Hematopoietic multipotent progenitor cell (in vitro differentiated cells): ENCODE measurements around the gene MARCO. TPM values are rescaled to one million over a fixed set of nuclear protein-coding genes. Genes with fewer than 3 reads are reported as not detected.
"Not testable (repeated sequence)": the region's sequence is repeated elsewhere in the genome, so short reads cannot be mapped to it uniquely, and the experiment has no call there.

ENCODE experiments used
- DNase-seq, 3 donors: peaks; one replicate each; pipeline ENCODE4 v3.0.0-alpha.2; 2011 to 2015; ENCODE audit warnings: low read depth in 2 of 3, low spot score in 2 of 3
- total RNA-seq: library from RNA; depleted of rRNA; stranded (reverse); fragments of >200 nt; gene quantifications from one replicate; pipeline ENCODE4 v1.2.3, GENCODE V29; 2012

The MARCO gene
- total RNA-seq, 1 donor = under 0.01 TPM

DNA sequence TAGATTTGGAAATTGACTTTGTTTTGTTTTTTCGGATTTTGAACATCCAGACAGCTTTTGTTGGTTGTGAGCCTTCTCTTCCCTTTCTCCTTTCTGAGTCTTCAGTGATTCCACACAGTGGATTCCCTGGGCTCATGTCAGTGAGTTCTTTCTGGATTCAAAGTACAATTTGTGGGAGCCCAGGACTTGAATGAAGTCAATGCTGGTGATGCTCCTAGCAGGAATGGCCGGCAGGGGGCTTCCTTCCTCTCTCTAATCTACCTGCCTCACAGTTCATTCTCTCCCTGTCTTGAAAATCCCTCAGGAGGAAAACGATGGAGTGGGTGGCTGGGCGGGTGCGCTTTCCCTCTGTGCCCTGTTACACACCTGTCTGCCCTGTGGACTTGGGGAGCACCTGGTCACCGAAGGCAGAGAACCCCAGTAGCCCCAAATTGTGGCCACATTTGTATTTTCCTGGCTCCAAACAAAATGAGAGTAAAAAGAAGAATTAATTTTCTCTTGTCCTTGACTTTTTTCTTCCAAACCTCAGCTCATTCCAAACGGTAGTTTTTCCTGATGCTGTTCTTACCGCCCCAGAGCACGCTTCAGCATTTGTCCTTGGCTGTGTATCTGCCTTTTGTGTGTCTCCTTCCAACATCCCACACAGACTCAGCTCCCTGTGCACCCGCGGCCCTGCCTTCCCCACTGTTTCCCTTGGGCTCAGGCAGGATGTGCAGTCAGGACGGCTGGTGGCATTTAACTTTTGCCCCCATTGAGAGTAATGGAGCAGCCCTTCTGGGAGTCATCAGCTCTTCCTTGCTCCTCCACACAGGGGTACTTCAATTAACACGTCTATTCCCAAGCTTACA is 86.6 kb downstream of the MARCO start:
- DNase-seq = no peak

DNA sequence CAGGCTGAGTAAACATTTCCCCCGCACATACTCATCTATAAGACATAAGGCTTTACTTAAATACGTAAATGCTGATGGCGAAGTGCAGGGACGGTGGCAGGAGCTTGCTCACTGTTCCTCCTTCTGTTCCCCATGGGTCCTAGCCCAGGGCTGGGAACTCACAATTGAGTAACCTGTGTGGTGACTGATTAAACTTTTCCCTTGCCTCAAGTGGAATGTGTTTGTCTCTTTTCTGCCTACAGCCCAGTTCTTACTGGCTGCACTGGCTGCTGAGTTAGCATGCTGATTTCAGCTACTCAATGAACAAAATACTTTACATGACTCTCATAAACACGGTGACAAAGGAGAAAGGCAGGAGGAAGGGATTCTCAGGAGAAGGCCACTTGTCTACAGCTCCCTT is 87.3 kb downstream of the MARCO start:
- no peak for DNase-seq

DNA sequence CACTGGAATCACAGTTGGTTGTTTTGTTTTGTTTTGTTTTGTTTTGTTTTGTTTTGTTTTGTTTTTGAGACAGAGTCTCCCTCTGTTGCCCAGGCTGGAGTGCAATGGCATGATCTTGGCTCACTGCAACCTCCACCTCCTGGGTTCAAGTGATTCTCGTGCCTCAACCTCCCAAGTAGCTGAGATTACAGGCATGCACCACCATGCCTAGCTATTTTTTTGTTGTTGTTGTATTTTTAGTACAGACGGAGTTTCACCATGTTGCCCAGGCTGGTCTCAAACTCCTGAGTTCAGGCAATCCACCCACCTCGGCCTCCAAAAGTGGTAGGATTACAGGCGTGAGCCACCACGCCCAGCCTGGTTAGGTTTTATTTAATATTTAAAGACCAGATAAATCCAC is 95.9 kb downstream of the MARCO start:
- not testable (repeated sequence) for DNase-seq

- no peak for DNase-seq
Measured at GRCh38 chr2:119040730-119041129, 98.7 kb downstream of the MARCO start.

Other genes starting within 250 kb of the MARCO start
- gene EN1, start 94.5 kb upstream of the MARCO start, total RNA-seq = not detected
- not detected for gene C1QL2, start 216.6 kb downstream of the MARCO start, total RNA-seq